HG02973 (cell line): ENCODE results near the gene LRRC8E.
"Not testable (repeated sequence)": the region's sequence is repeated elsewhere in the genome, so short reads cannot be mapped to it uniquely, and the experiment has no call there.

Source experiments
- ATAC-seq: cut with Tn5 transposase; IDR thresholded peaks from one replicate; pipeline ENCODE4 v1.9.1; 2021; ENCODE audit warnings: moderate library complexity; ENCODE audit not compliant: unreplicated experiment

LRRC8E gene

DNA sequence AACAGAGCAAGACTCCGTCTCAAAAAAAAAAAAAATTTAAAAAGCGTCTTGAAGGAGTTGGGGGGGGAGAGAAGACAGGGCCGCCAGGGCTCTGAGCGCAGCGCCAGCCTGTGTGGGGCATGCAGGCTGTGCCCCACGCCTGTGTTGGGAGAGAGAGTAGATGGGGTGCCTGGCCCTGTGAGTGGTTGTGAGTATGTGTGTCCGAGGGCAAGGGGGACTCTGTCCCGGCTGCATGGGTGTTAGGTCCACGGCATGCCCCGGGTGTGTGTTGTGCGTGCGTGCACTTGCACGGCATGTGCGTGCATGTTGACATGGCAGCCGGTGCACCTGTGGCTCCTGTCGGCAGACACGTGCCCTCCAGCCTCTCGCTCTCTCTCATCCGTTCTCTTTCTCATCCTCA is 18.8 kb downstream of the LRRC8E start:
- ATAC-seq = no peak

DNA sequence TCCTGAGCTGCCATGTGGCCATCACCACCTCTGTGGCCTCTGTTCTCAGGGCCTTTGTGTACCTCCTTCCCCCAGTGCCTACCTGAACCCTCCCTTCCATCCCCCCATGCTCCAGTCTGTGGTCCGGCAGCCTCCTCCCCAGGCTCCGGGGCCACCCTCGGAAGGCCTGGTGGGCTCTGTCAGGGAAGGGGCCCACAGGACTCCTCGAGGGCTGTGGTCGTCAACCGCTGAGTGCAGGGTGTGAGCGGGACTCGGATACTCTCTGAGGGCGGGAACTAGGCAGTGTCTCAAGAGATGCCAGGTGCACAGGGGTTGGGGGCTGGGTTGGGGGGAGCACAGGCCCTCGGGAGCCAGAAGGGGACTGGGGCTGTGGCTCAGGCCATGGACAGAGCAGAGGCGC is 19.2 kb downstream of the LRRC8E start:
- ATAC-seq = no peak

DNA sequence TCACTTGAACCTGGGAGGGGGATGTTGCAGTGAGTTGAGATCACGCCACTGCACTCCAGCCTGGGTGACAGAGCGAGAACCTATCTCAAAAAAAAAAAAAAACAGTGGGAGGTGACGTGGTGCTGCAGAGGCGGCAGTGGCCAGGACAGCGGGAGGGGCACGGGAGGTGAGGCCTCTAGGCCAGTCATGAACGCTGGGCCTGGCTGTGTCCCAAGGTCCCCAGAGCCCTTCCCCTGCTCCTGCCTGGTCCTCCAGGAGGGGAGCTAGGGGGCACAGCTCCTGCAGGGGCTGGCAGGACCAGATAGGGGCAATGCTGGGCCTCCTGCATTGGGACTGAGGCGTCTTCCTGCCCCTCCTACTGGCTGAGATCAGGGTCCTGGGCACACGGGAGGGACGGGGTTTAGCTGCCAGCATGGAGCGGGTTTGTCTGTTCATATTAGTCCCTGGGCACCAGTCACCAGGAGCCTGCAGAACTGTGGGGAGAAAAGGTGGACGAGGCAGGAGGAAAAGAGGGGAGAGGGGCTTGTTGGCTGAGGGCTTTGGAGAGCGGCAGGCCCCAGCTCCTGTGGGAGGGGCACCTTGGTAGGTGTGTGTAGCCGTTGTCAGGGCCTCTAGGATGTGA is 19.9 kb downstream of the LRRC8E start:
- no peak for ATAC-seq

DNA sequence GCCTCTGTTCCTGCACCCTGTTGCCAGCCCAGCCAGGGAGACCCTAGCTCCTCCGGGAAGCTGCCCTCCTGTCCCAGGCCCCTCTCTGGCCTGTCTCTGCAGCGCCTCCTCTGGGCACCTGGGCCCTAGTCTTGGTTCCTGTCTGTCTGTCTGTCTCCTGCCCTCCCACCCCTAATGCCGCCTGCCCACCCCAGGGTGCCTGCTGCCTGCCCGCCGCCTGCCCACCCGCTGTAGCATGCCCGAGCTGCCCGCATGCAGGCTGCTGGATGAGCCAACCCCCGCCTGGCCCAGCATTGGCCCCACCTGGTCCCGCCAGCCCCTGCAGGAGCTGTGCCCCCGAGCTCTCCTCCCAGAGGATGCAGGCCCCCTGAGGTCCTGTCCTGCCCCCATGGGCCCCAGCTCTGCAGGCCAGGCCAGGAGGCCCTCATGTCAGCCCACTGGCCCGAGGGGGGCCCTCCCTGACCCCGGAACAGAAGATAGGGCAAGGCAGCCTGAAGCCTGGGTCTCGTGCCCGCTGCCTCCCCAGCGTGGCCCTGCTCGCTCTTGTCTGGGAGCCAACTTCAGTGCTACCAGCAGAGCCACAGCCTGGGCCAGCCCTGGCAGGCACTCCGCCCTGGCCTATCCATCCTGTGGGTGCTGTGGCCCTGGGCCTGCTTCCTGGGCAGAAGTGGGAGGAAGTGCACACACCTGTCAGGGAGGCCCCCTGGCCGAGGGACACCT is 20.6 kb downstream of the LRRC8E start:
- no peak for ATAC-seq

DNA sequence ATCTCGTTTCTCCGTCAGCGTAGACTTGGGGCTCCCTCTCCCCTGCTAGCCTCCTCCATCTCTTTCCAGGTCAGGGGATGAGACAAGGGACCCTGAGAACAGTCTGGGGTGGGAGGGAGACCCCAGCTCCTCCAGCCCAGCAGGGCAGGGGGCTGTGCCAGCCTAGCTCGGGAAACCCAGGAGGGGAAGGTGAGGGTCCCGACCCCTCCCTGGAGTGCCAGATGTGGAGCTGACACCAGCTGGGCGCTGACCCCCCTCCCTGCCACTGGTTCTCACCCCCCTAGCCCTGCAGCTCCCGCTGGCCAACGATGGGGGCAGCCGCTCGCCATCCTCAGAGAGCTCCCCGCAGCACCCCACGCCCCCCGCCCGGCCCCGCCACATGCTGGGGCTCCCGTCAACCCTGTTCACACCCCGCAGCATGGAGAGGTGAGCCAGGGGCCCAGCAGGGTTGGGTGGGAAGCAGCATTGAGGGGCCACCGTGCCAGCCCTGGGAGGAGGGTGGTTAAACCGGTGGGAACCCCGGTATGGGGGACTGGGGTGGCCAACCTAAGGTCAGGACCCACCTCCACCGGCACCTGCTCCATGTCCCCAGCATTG is 21.3 kb downstream of the LRRC8E start:
- ATAC-seq = no peak

DNA sequence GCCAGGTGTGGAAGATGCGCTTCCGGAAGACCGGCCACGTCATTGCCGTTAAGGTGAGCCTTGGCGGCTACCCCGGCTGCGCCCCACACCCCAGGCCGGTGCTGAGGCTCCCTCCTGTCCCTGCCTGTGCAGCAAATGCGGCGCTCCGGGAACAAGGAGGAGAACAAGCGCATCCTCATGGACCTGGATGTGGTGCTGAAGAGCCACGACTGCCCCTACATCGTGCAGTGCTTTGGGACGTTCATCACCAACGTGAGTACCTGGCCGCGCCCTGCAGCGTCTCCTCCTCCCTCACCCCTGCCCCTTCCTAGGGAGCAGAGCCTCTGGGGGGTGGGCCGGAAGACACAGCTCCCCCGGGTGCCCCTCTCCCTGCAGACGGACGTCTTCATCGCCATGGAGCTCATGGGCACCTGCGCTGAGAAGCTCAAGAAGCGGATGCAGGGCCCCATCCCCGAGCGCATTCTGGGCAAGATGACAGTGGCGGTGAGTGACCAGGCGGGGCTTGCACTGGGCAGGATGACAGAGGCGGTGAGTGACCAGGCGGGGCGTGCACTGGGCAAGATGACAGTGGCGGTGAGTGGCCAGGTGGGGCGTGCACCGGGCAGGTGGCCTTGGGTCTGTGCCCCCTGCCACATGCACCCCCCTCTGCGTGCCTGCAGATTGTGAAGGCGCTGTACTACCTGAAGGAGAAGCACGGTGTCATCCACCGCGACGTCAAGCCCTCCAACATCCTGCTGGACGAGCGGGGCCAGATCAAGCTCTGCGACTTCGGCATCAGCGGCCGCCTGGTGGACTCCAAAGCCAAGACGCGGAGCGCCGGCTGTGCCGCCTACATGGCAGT is 22.2 kb downstream of the LRRC8E start:
- ATAC-seq = no peak

DNA sequence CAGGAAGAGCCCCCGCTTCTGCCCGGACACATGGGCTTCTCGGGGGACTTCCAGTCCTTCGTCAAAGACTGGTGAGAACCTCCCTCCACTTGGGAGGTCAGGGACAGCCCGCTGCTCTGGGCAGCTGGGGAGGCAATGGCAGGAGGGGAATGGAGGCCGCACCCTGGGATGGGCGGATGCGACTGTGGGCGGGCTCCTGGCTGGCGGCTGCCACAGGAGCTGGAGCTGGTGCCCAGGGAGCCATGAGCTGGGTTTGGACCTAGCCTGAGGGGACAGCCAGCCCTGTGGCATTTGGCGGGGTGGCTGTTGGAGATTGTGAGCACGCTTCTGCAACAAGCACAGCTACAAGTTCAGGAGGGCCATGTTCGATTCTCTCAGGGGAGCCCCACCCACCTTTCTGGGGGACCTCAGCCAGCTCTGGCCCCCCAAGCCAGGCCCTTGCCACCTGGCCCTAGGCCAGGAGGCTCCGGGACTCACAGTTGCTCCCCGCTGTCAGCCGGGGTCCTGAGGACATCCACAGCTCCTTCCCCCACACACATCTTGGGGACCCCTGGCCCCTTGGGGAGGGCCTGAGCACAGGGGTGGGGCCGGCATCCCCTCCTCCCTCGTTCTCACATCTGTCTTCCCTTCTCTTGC is 23.3 kb downstream of the LRRC8E start:
- no peak for ATAC-seq

DNA sequence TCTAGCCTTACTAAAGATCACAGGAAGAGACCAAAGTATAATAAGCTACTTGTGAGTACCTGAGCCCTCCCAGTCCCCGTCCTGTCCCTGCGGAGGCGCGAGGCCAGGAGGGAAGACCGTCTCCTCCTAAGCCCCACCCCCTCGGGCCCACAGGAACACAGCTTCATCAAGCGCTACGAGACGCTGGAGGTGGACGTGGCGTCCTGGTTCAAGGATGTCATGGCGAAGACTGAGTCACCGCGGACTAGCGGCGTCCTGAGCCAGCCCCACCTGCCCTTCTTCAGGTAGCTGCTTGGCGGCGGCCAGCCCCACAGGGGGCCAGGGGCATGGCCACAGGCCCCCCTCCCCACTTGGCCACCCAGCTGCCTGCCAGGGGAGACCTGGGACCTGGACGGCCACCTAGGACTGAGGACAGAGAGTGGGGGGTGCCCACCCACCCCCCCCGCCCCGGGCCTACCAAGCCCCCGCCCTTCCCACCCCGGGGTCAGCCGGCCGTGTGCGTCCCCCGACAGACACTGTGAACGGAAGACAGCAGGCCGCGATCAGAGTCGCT is 23.9 kb downstream of the LRRC8E start:
- ATAC-seq = no peak

DNA sequence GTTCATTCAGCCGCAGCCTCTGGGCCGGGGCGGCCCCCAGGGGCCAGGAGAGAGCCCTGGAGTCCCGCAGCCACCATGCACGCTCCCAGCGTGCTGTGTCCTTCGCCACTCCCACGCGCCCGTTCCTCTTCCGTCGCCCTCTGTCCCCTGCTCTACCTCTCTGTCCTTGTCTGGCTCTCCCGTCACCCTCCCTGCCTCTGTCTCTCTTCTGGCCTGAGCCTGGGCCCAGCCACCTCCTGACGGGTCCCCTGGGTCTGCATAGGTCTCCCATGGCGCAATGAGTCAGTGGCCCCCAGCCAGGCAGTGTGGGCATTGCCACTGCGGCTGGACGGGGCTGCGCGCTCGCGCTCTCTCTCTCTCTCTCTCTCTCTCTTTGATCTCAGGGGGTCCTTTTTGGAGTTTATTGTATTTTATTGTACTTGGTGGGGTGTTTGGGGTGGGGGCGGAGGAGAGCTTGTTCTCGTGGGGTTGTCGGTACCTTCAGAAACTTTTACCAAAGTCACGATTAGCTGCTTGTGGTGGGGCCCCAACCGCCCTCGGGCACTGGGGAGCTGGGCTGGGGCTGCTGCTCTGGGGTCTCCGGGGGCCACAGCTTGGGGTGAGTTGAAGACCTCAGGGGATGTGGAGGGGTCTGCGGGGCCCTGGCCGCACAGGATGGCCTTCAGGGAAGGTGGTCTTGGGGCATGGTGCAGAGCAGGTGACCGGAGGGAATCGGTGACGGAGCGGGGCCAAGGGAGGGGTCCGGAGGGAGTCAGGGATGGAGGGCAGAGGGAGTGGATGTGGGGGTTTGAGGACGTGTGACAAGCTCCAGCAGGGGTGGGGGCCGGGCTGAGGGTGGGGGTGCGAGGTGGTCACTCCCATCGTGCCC is 24.6 kb downstream of the LRRC8E start:
- no peak for ATAC-seq

DNA sequence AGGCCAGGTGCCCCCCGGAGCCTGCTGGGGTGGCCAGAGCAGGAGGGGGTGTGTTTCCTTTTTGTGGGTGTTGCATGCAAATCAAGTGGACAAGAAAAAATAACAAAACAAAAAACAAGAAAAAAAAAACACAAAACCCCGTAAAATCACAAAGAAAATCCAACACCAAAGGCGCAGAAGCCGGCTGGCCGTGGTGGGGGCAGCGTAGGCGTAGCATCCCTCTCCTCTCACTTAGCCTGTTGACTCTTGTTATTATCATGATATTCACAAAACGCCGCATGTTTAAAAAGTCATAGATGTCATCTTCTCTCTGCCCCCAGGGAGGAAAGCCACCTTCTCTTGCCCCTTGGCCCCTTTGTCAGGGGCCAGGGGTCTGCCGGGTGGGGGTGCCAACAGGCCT is 25.3 kb downstream of the LRRC8E start:
- ATAC-seq = no peak

DNA sequence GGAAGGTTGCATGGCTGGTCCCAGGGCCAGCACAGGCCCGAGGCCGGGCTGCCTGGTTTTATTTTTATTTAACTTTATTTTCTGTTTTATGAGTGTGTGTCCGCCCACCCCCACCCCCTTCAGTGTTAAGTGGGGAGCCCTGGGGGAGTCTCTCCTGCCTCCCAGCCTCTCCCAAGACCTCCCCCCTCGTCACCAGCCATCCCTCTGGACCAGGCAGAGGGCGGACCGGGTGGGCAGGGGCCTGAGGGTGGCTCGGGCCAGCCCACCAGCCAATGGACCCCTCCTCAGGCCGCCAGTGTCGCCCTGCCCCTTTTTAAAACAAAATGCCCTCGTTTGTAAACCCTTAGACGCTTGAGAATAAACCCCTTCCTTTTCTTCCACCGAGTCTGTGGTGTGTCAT is 25.8 kb downstream of the LRRC8E start:
- ATAC-seq = no peak

DNA sequence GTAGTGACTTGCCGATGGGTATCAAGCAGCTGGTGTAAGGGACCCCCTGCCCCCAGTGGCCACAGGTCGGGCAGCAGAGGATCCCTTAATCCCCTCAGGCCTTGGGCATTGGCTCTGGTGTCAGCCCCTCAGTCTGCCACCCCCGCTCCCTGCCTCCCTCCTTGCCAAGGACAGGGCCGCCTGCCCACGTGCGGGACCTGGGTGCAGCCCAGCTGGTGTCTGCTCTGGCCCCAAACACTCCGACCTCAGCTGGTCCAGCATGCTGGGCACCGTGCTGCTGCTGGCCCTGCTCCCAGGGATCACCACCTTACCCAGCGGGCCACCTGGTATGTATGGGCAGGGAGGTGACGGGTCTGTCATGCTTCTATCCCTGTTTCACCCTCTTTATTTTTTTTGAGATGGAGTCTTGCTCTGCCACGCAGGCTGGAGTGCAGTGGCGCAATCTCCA is 26.3 kb downstream of the LRRC8E start, which contains the start of gene TGFBR3L:
Gene TGFBR3L, plus strand, starts transcription at position 233 of the 448 bp plus-strand sequence.
- no peak for ATAC-seq

DNA sequence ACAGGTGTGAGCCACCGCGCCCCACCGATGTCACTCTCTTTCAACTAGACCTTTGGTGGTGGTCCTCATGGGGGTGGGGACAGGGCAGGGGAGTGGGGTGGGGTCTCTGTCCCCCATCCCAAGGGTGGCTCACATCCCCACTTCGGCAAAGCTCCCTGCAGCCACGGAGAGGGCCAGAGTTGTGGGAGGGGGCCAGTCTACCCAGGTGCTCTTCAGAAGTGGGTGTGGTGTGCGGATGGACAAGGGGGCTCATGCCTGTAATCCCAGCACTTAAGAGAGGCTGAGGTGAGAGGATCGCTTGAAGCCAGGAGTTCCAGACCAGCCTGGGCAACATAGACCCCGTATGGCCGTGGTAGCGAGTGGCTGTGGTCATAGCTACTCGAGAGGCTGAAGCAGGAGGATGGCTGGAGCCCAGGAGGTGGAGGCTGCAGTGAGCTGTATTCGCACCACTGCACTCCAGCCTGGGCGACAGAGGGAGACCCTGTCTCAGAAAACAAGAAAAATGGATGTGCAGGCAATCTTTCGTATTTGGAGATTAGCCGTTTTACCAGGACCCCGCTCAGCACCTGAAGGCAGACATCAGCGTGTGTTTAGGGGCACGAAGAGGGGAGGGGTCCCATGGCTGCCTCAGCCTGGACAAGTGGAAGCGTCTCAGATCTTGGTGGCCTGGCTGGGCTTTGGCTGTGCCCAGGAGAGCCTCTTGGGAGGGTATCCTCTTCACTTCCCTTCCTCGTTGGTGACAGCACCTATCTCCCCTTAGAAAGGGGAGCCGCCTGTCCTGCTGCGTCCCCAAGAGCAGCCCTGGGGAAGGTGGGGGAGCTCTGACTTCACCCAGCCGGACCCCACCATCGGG is 27.2 kb downstream of the LRRC8E start:
- ATAC-seq = no peak

DNA sequence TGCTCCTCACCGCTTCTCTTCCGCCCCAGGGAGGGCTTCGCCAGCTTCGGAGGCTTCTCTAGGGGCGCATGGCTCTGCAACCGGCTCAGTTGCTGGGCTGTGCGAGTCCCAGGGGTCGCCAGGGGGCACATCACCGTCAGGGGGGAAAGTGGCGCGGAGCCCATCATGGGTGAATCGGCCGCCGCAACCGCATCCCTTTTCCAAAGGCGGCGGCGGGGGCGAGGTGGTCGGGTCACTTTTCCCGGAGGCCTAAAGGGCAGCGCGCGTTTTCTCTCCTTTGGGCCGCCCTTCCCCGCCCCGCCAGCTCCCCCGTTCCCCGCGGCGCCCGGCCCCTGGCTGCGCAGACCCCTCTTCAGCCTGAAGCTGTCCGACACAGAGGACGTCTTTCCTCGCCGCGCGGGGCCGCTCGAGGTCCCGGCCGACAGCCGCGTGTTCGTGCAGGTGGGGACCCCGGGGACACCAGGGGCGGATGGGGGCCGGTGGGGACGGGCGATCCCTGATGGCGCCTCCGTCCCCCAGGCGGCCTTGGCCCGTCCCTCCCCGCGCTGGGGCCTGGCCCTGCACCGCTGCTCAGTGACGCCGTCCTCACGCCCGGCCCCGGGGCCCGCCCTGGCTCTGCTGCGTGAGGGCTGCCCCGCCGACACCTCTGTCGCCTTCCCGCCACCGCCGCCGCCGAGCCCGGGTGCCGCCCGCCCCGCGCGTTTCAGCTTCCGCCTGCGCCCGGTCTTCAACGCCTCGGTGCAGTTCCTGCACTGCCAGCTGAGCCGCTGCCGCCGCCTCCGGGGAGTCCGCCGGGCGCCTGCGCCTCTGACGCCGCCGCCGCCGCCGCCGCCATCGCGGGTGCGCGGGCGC is 28.0 kb downstream of the LRRC8E start:
- no peak for ATAC-seq

DNA sequence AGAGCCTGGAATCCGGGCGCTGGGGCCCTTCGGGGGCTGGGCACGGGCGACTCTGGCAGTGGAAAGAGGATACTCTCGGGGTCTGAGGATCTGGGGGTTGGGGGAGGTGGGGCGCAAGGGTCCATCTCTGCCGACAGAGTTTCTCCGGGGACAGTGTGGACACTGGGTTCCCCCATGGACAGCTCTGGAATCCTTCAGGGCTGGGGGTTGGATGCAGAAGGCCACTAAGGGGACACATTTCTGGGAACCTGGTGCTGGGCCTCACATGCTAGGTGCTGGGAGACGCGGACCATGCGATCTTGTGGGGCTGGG is 28.6 kb downstream of the LRRC8E start:
- ATAC-seq = no peak

DNA sequence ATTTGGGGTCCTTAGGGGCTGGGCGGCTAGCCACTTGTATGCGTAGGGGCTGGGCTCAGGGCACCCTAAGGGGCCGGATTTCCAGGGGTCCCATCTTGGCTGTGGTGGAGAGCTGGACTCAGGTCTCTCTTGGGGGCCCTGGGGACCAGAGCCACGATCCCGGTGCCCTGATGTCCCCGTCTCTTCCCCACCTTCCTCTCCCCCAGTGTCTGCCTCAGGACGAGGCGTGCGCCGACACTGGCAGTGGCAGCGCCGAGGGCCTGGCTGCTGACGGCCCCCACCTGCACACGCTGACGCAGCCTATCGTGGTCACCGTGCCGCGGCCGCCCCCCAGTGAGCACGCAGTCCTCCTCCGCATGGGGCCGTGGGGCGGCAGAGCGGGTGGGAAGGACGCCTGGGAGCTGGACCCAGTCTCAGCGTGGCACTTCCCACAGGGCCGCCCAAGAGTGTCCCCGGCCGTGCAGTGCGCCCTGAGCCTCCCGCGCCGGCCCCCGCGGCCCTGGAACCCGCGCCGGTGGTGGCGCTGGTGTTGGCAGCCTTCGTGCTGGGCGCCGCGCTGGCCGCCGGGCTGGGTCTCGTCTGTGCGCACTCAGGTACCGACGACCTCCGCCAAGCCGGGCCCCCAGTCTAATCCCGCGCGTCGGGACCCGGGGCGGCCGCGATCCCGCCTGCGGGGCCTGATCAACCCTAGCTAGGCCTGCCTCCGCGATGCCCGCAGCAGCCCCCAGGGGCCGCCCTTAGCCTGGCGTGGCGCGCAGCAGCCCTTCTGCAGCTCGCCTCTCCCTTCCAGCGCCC is 29.2 kb downstream of the LRRC8E start:
- no peak for ATAC-seq

DNA sequence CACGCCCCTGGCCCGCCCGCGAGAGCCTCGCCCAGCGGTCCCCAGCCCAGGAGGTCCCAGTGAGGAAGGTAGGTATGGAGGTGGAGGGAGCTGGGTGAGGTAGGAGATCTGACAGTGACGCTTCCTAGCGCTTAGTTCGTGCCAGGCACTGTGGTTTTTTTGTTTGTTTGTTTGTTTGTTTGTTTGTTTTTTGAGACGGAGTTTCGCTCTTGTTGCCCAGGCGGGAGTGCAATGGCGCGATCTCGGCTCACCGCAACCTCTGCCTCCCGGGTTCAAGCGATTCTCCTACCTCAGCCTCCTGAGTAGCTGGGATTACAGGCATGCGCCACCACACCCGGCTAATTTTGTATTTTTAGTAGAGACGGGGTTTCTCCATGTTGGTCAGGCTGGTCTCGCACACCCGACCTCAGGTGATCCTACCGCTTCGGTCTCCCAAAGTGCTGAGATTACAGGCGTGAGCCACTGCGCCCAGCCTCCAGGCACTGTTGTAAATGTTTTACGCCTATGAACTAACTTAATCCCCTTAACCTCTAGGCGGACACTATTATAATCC is 29.8 kb downstream of the LRRC8E start:
- not testable (repeated sequence) for ATAC-seq
